ENCODE results near the gene MTHFSD. TPM values are rescaled to one million over a fixed set of nuclear protein-coding genes. Genes with fewer than 3 reads are reported as not detected.

MTHFSD gene
- total and polyA plus RNA-seq, 10 of the 15 experiments (the other 5 are each of a cell fraction or from before 2014, with no cell fraction given), result 2.2 to 24.5 (median 18.1) TPM

- no peak overlapping the region for H3K4me2 ChIP-seq (ENCODE audit: control insufficient read depth, insufficient read depth)
- no peak overlapping the region for H3K27ac ChIP-seq (ENCODE audit: control insufficient read depth, insufficient read depth)
- ChIA-PET CTCF (no interaction called here), RAD21 (ENCODE audit: unreplicated experiment) (no interaction called here), POLR2A (no interaction called here), SMC1A (ENCODE audit: uncharacterized antibody, unreplicated experiment) (no interaction called here)
- no peaks in the 10 kb centered on the region for H3K79me2 ChIP-seq (ENCODE audit: control insufficient read depth, insufficient read depth, low read length)
- intact Hi-C loops (cut with micrococcal nuclease; ENCODE audit: unreplicated experiment), result no loop called here
- peaks cover 16 to 20% of the 10 kb centered on the region in 2 experiments for H3K27me3 ChIP-seq (replicated peaks in 1 of 2; ENCODE audit: control insufficient read depth in 2 of 2, insufficient read depth in 2 of 2, low read length in 1 of 2)
- FAIRE-seq (no peak), DNase-seq (ENCODE audit: low read depth, low spot score) (no peak), ATAC-seq (no peak)
- no peak for TF ChIP-seq EZH2 (IDR thresholded peaks at IDR 0.05; ENCODE audit: borderline replicate concordance, control insufficient read depth, low read depth, low read length)
- TF ChIP-seq IRF5 (IDR thresholded peaks at IDR 0.05; ENCODE audit: borderline replicate concordance), result no peak
- no peak for TF ChIP-seq ATF3 (IDR thresholded peaks at IDR 0.05; ENCODE audit: borderline replicate concordance, extremely low read depth, low read depth, low read length)
- peak; percentile 62; the same call in 1 of the 2 replicates for TF ChIP-seq ZSCAN29 (IDR thresholded peaks at IDR 0.05)
- H3K9ac ChIP-seq (ENCODE audit: control insufficient read depth, insufficient read depth, low read length), result no peak overlapping the region
- no peaks in the 10 kb centered on the region for H3K9me3 ChIP-seq (replicated peaks; ENCODE audit: control insufficient read depth, insufficient read depth, low read length)
- no TSS peak for BruUV-seq (replicated peaks)
- 23% methylated on average over 27 of the region's 29 CpGs for WGBS (ENCODE audit: insufficient coverage, insufficient replicate concordance, low lambda C conversion rate, missing lambda C conversion rate)
- H3K36me3 ChIP-seq (ENCODE audit: control insufficient read depth in 2 of 2, insufficient read depth in 2 of 2, low read length in 1 of 2), result no peaks in the 10 kb centered on the region
- no peaks in the 10 kb centered on the region for H3K4me1 ChIP-seq (ENCODE audit: control insufficient read depth, insufficient read depth, low read length)
- in situ Hi-C loops (cut with MboI), result no loop called here
- H3K4me3 ChIP-seq, result no peak overlapping the region
- H4K20me1 ChIP-seq (ENCODE audit: control insufficient read depth, insufficient read depth), result no peaks in the 10 kb centered on the region
- H2AFZ ChIP-seq (ENCODE audit: control insufficient read depth, low read depth, low read length), result no peak overlapping the region
Measured at GRCh38 chr16:86498155-86498670, 56.8 kb downstream of the MTHFSD start.

- Histone ChIP-seq H3K4me2 (ENCODE audit: control insufficient read depth, insufficient read depth) (no peak overlapping the region), H2AFZ (ENCODE audit: control insufficient read depth, low read depth, low read length) (no peak overlapping the region), H3K4me3 (no peak overlapping the region), H3K36me3 (ENCODE audit: control insufficient read depth in 2 of 2, insufficient read depth in 2 of 2, low read length in 1 of 2) (no peaks in the 10 kb centered on the region), H3K9me3 (replicated peaks; ENCODE audit: control insufficient read depth, insufficient read depth, low read length) (no peaks in the 10 kb centered on the region), H4K20me1 (ENCODE audit: control insufficient read depth, insufficient read depth) (no peaks in the 10 kb centered on the region), H3K4me1 (ENCODE audit: control insufficient read depth, insufficient read depth, low read length) (no peaks in the 10 kb centered on the region), H3K9ac (ENCODE audit: control insufficient read depth, insufficient read depth, low read length) (no peak overlapping the region), H3K27me3 (replicated peaks in 1 of 2; ENCODE audit: control insufficient read depth in 2 of 2, insufficient read depth in 2 of 2, low read length in 1 of 2) (peaks cover 16% of the 10 kb centered on the region in 2 experiments), H3K79me2 (ENCODE audit: control insufficient read depth, insufficient read depth, low read length) (no peaks in the 10 kb centered on the region), H3K27ac (ENCODE audit: control insufficient read depth, insufficient read depth) (no peak overlapping the region)
- no peak for TF ChIP-seq SUPT20H (IDR thresholded peaks at IDR 0.05; ENCODE audit: borderline replicate concordance, control insufficient read depth, low read depth, low read length)
- TF ChIP-seq MTA3 (IDR thresholded peaks at IDR 0.05; ENCODE audit: borderline replicate concordance, low read length), result no peak
- no peak for TF ChIP-seq RAD21 (IDR thresholded peaks at IDR 0.05; ENCODE audit: insufficient read depth, low read depth, low read length)
- CTCF ChIA-PET, result no interaction called here
- no peak for DNase-seq (ENCODE audit: low read depth, low spot score)
- WGBS (ENCODE audit: insufficient coverage, insufficient replicate concordance, low lambda C conversion rate, missing lambda C conversion rate), result 37% methylated on average over 29 of the region's 44 CpGs
- BruUV-seq (replicated peaks), result no TSS peak
- intact Hi-C loops (cut with micrococcal nuclease; ENCODE audit: unreplicated experiment) (no loop called here), in situ Hi-C loops (cut with MboI) (no loop called here)
- RAD21 ChIA-PET (ENCODE audit: unreplicated experiment), result no interaction called here
- POLR2A ChIA-PET, result no interaction called here
- FAIRE-seq, result no peak
- no peak for ATAC-seq
- SMC1A ChIA-PET (ENCODE audit: uncharacterized antibody, unreplicated experiment), result no interaction called here
Measured at GRCh38 chr16:86497551-86498021, 57.4 kb downstream of the MTHFSD start.

All from GM12878 (cell line).